K562 (cell line): Measurements from ENCODE around the gene CLCNKB. TPM values are rescaled to one million over a fixed set of nuclear protein-coding genes. Genes with fewer than 3 reads are reported as not detected.

Experiments used
- BHLHE40 ChIP-seq: IDR thresholded peaks from 2 replicates; pipeline ENCODE4 v1.6.1; 2011; ENCODE audit warnings: low read length, improper control_type of control experiment
- CEBPG ChIP-seq, 3 experiments: fragments of 200-800 bp in 1 of 3; sonication (Bioruptor generic) in 1 of 3; sonication (generic) in 1 of 3; formaldehyde crosslinking in 1 of 3; IDR thresholded peaks in 2 of 3; conservative IDR thresholded peaks in 1 of 3; 2 replicates each; pipeline versions ENCODE4 v1.6.1 to v1.8.0; 2016 to 2022; ENCODE audit warnings: missing compliant biosample characterization in 2 of 3, missing genetic modification characterization in 2 of 3, mild to moderate bottlenecking in 1 of 3, missing genetic modification reagents in 1 of 3
- CHD4 ChIP-seq: fragments of 200-600 bp; sonication (generic); IDR thresholded peaks from 3 replicates; pipeline ENCODE4 v1.6.1; 2012; ENCODE audit warnings: low read depth, mild to moderate bottlenecking, mixed read lengths, low read length, inconsistent platforms; ENCODE audit not compliant: insufficient read depth, insufficient replicate concordance, poor library complexity, severe bottlenecking
- EP300 ChIP-seq: IDR thresholded peaks from 2 replicates; pipeline ENCODE4 v1.6.1; 2012; ENCODE audit warnings: low read length, improper control_type of control experiment
- ETV6 ChIP-seq, 3 experiments: fragments of 150-350 bp in 1 of 3; sonication (generic) in 1 of 3; formaldehyde crosslinking in 1 of 3; IDR thresholded peaks; 2 replicates each; pipeline versions ENCODE4 v1.6.1 to v1.8.0; 2014 to 2022; ENCODE audit warnings: borderline replicate concordance in 2 of 3, low read depth in 2 of 3, antibody characterized with exemption in 1 of 3, low read length in 1 of 3, mild to moderate bottlenecking in 1 of 3, missing genetic modification reagents in 1 of 3
- EWSR1 ChIP-seq: fragments of 450-650 bp; IDR thresholded peaks from 2 replicates; pipeline ENCODE4 v1.6.1; 2018; ENCODE audit warnings: borderline replicate concordance, mild to moderate bottlenecking, low read depth, moderate library complexity; ENCODE audit not compliant: partially characterized antibody
- HDAC6 ChIP-seq: IDR thresholded peaks from 2 replicates; pipeline ENCODE4 v1.6.1; 2012; ENCODE audit warnings: low read depth, mild to moderate bottlenecking, control low read depth, inconsistent platforms, low read length, moderate library complexity
- IFI16 ChIP-seq: fragments of 250-450 bp; sonication (Bioruptor Pico); IDR thresholded peaks from 2 replicates; pipeline ENCODE4 v2.1.2; 2022; ENCODE audit warnings: mild to moderate bottlenecking, inconsistent platforms
- NR2F6 ChIP-seq: fragments of 450-650 bp; formaldehyde crosslinking; IDR thresholded peaks from 2 replicates; pipeline ENCODE4 v1.4.0; 2020; ENCODE audit warnings: mild to moderate bottlenecking
- PATZ1 ChIP-seq: fragments of 250-450 bp; sonication (Bioruptor Pico); IDR thresholded peaks from 2 replicates; pipeline ENCODE4 v1.5.0; 2020; ENCODE audit warnings: mild to moderate bottlenecking, borderline replicate concordance
- PPARD ChIP-seq: fragments of 250-450 bp; sonication (Bioruptor Pico); IDR thresholded peaks from 2 replicates; pipeline ENCODE4 v1.8.0; 2022; ENCODE audit warnings: inconsistent platforms, mild to moderate bottlenecking, moderate library complexity
- ZHX1 ChIP-seq: fragments of 150-350 bp; conservative IDR thresholded peaks from 2 replicates; pipeline ENCODE4 v1.6.1; 2014; ENCODE audit warnings: low read length
- ZKSCAN3 ChIP-seq: fragments of 250-450 bp; sonication (Bioruptor Pico); IDR thresholded peaks from 2 replicates; pipeline ENCODE4 v1.4.0; 2020
- ZNF354B ChIP-seq: fragments of 250-450 bp; sonication (Bioruptor Pico); IDR thresholded peaks from 2 replicates; pipeline ENCODE4 v1.4.0; 2020
- ZNF586 ChIP-seq: fragments of 450-650 bp; formaldehyde crosslinking; conservative IDR thresholded peaks from 2 replicates; pipeline ENCODE4 v1.4.0; 2020; ENCODE audit warnings: mild to moderate bottlenecking, moderate library complexity
- polyA plus RNA-seq, 8 experiments: library from polyadenylated mRNA; depleted of rRNA in 4 of 8; stranded (reverse) in 5 of 8; unstranded in 3 of 8; fragments of >200 nt; fragmentation: Nextera tagmentation in 2 of 8; fragmentation: Illumina TruSeq in 1 of 8; extraction: Ambion mirVana in 2 of 8; extraction: Trizol in 1 of 8; gene quantifications; 2 replicates each; pipeline versions ENCODE4 v1.2.1 to v1.2.3, GENCODE V29; 2011 to 2014; ENCODE audit warnings: inconsistent platforms in 1 of 8, missing spikeins in 1 of 8
- total RNA-seq, 7 experiments: library from RNA; depleted of rRNA in 6 of 7; stranded (reverse); fragments of >200 nt in 6 of 7; fragmentation: Illumina TruSeq in 2 of 7; extraction: Trizol in 2 of 7; gene quantifications; 2 replicates each; pipeline versions ENCODE4 v1.2.1 to v1.2.3, GENCODE V29; 2011 to 2021; ENCODE audit warnings: low replicate concordance in 1 of 7
- TF ChIP-seq, protein P1 (sequence below): sonication (generic); formaldehyde crosslinking; IDR thresholded peaks from 2 replicates; pipeline ENCODE4 v1.4.0; 2020; ENCODE audit warnings: mild to moderate bottlenecking, missing genetic modification reagents
- TF ChIP-seq, protein P2 (sequence below): fragments of 450-650 bp; formaldehyde crosslinking; IDR thresholded peaks from 2 replicates; pipeline ENCODE4 v1.4.0; 2020; ENCODE audit warnings: mild to moderate bottlenecking, mixed read lengths

CLCNKB gene
- total and polyA plus RNA-seq, 9 of the 15 experiments (the other 6 are each of a cell fraction or from before 2014, with no cell fraction given), result 0.08 to 1.7 (median 0.64) TPM

DNA sequence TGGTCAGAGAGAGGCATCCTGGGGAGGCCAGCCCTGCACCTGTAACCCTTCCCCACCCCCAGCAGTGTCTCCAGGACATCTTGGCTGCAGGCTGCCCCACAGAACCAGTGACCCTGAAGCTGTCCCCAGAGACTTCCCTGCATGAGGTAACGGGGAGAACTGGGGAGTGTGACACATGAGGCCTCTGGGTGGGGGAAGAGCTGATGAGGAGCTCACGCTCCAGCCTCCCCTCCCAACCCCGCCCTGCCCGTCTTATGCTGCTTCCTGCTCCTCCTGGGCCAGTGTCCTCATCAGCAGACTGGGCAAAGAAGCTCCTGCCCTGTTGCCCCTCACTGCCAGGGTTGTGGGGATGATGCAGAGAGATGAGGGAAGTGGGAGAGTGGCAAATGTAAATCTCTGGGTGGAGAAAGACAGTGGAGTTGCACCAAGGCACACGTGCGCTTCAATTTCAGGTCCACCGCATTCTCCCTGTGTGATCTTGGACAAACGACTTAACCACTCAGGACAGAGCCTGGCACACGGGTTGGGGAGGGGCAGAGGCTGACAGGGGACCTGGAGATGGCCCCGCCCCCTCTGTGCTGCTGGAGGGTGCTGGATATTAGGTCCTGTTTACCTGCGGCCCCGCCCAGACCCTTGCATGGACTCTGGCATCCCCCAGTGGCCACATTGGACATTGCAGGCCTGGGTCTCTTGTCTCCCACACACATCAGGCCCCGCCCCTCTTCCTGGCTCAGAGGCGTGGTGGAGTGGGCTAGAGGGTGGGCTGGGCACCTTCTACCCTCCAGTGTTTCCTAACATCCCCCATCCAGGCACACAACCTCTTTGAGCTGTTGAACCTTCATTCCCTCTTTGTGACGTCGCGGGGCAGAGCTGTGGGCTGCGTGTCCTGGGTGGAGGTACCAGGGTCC, 12.3 kb downstream of the CLCNKB start (continued):
- TF ChIP-seq BHLHE40 (peak; percentile 62), CEBPG (CRISPR knock-in tag; IDR thresholded peaks at IDR 0.05) (no peak), CEBPG (tag; conservative IDR thresholded peaks at IDR 0.05 in 1 of 2, IDR thresholded peaks at IDR 0.05 in 1 of 2) (no peak), CHD4 (no peak), ZKSCAN3 (no peak), ETV6 (IDR thresholded peaks at IDR 0.05; ENCODE audit: borderline replicate concordance in 1 of 2, low read depth in 2 of 2, low read length in 1 of 2) (no peak), ETV6 (CRISPR knock-in tag; IDR thresholded peaks at IDR 0.05; ENCODE audit: borderline replicate concordance) (no peak), PATZ1 (CRISPR knock-in tag) (no peak), EWSR1 (no peak), ZHX1 (no peak), ZNF586 (CRISPR knock-in tag) (no peak), ZNF354B (CRISPR knock-in tag) (no peak), NR2F6 (CRISPR knock-in tag) (no peak), EP300 (peak; percentile 44), PPARD (CRISPR knock-in tag) (no peak), HDAC6 (no peak), IFI16 (CRISPR knock-in tag) (no peak)
- TF ChIP-seq, protein P1, sequence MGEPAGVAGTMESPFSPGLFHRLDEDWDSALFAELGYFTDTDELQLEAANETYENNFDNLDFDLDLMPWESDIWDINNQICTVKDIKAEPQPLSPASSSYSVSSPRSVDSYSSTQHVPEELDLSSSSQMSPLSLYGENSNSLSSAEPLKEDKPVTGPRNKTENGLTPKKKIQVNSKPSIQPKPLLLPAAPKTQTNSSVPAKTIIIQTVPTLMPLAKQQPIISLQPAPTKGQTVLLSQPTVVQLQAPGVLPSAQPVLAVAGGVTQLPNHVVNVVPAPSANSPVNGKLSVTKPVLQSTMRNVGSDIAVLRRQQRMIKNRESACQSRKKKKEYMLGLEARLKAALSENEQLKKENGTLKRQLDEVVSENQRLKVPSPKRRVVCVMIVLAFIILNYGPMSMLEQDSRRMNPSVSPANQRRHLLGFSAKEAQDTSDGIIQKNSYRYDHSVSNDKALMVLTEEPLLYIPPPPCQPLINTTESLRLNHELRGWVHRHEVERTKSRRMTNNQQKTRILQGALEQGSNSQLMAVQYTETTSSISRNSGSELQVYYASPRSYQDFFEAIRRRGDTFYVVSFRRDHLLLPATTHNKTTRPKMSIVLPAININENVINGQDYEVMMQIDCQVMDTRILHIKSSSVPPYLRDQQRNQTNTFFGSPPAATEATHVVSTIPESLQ (CRISPR knock-in tag), result no peak
- TF ChIP-seq, protein P2, sequence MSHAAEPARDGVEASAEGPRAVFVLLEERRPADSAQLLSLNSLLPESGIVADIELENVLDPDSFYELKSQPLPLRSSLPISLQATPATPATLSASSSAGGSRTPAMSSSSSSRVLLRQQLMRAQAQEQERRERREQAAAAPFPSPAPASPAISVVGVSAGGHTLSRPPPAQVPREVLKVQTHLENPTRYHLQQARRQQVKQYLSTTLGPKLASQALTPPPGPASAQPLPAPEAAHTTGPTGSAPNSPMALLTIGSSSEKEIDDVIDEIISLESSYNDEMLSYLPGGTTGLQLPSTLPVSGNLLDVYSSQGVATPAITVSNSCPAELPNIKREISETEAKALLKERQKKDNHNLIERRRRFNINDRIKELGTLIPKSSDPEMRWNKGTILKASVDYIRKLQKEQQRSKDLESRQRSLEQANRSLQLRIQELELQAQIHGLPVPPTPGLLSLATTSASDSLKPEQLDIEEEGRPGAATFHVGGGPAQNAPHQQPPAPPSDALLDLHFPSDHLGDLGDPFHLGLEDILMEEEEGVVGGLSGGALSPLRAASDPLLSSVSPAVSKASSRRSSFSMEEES (CRISPR knock-in tag), result no peak
